Stomach smooth muscle (tissue), 2 donors: Measurements from ENCODE around the gene CFAP299.

ENCODE experiments used
- H3K27ac ChIP-seq: one replicate; pipeline ENCODE4 v1.7.0; 2013; ENCODE audit warnings: mild to moderate bottlenecking, low read length, inconsistent platforms
- H3K27me3 ChIP-seq, 2 donors: one replicate each; pipeline ENCODE4 v1.7.0; 2013; ENCODE audit warnings: low read length in 2 of 2; ENCODE audit not compliant: insufficient read depth in 2 of 2, control insufficient read depth in 1 of 2
- H3K36me3 ChIP-seq, 2 donors: one replicate each; pipeline ENCODE4 v1.7.0; 2013; ENCODE audit warnings: low read length in 2 of 2; ENCODE audit not compliant: control insufficient read depth in 2 of 2, insufficient read depth in 2 of 2
- H3K4me1 ChIP-seq: one replicate; pipeline ENCODE4 v1.7.0; 2013; ENCODE audit warnings: low read length; ENCODE audit not compliant: control insufficient read depth, insufficient read depth
- H3K4me3 ChIP-seq, 2 donors: one replicate each; pipeline ENCODE4 v1.7.0; 2013; ENCODE audit warnings: low read length in 2 of 2
- H3K9ac ChIP-seq, 2 donors: one replicate each; pipeline ENCODE4 v1.7.0; 2013; ENCODE audit warnings: low read length in 2 of 2, mild to moderate bottlenecking in 1 of 2
- H3K9me3 ChIP-seq, 2 donors: one replicate each; pipeline ENCODE4 v1.7.0; 2013; ENCODE audit warnings: low read length in 2 of 2; ENCODE audit not compliant: control insufficient read depth in 2 of 2
- donor health status: healthy.
- donor health status: Pancreatic carcinoma.

Gene CFAP299

DNA sequence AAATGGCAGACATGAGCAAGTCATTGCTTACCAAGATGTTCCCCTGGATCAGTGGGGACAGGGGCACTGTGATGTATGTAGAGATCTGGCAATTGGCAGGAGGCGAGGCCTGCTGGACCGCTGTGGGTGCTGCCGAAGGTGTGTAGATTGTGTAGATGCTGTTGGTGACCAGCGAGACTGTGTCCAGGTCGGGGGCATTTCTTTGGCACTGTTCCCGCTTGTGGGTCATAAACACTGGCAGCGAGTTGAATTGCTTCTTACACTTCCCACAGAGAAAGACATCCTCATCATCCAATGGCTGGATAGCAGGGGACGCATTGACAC lies 52.7 kb downstream of the CFAP299 start:
- no peaks in the 10 kb centered on the region for H3K9me3 ChIP-seq
- no peaks in the 10 kb centered on the region for H3K4me1 ChIP-seq
- H3K27me3 ChIP-seq, result no peaks in the 10 kb centered on the region
- no peaks in the 10 kb centered on the region for H3K36me3 ChIP-seq
- no peak overlapping the region for H3K27ac ChIP-seq
- H3K9ac ChIP-seq, result no peak overlapping the region
- no peak overlapping the region for H3K4me3 ChIP-seq

DNA sequence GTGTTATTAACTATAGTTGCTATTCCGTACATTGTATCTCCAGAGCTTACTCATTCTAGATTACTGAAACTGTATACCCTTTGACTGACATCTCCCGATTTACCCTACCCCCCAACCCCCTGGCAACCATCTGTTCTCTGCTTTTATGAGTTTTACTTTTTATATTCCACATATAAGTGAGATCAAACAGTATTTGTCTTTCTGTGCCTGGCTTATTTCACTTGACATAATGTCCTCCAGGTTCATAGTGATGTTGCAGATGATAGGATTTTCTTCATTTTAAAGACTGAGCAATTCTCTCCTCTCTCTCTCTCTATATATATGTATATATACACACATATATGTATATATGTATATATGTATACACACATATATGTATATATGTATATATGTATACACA lies 54.6 kb downstream of the CFAP299 start:
- no peak overlapping the region for H3K27ac ChIP-seq
- no peaks in the 10 kb centered on the region for H3K36me3 ChIP-seq
- H3K9ac ChIP-seq, result no peak overlapping the region
- H3K27me3 ChIP-seq, result no peaks in the 10 kb centered on the region
- no peak overlapping the region for H3K4me3 ChIP-seq
- H3K4me1 ChIP-seq, result no peaks in the 10 kb centered on the region
- no peaks in the 10 kb centered on the region for H3K9me3 ChIP-seq

- Histone ChIP-seq H3K27me3 (no peaks in the 10 kb centered on the region), H3K27ac (no peak overlapping the region)
These were observed 57.9 kb downstream of the CFAP299 start for GRCh38 chr4:80393246-80393969.

DNA sequence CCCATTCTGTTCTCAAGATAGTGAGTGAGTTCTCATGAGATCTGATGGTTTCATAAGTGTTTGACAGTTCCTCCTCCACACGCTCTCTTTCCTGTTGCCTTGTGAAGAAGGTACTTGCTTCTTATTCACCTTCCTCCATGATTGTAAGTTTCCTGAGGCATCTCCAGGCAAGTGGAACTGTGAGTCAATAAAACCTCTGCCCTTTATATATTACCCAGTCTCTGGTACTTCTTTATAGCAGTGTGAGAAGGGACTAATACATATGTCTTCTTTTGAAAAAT lies 58.4 kb downstream of the CFAP299 start:
- H3K9ac ChIP-seq, result no peak overlapping the region
- no peaks in the 10 kb centered on the region for H3K9me3 ChIP-seq
- H3K4me1 ChIP-seq, result no peaks in the 10 kb centered on the region
- H3K27ac ChIP-seq, result no peak overlapping the region
- no peaks in the 10 kb centered on the region for H3K27me3 ChIP-seq
- H3K36me3 ChIP-seq, result no peaks in the 10 kb centered on the region
- no peak overlapping the region for H3K4me3 ChIP-seq

More at GRCh38 chr4:80393246-80393969, 57.9 kb downstream of the CFAP299 start:
- H3K9ac ChIP-seq, result no peak overlapping the region
- no peaks in the 10 kb centered on the region for H3K9me3 ChIP-seq
- H3K4me3 ChIP-seq, result no peak overlapping the region
- H3K36me3 ChIP-seq, result no peaks in the 10 kb centered on the region
- H3K4me1 ChIP-seq, result no peaks in the 10 kb centered on the region

DNA sequence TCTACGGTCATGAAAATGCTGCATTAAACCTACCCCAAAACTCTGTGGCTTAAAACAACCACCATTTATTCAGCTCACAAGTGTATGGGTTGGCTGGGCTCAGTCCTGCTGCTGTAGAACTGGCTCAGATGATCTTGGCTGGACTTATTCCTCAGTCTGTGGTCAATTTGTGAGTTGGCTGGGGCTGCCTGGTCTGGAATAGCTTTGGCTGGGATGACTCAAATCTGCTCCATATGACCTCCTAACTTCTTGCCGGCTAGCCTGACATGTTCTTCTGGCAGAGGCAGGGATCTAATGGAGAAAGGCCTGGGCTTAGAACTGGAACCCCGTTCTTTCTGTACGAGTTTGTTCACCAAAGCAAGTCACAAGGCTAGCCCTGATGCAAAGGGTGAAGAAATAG lies 71.7 kb downstream of the CFAP299 start:
- H3K27me3 ChIP-seq, result no peaks in the 10 kb centered on the region
- H3K4me3 ChIP-seq, result no peak overlapping the region
- no peak overlapping the region for H3K27ac ChIP-seq
- H3K36me3 ChIP-seq, result no peaks in the 10 kb centered on the region
- no peaks in the 10 kb centered on the region for H3K4me1 ChIP-seq
- no peak overlapping the region for H3K9ac ChIP-seq
- H3K9me3 ChIP-seq, result no peaks in the 10 kb centered on the region

DNA sequence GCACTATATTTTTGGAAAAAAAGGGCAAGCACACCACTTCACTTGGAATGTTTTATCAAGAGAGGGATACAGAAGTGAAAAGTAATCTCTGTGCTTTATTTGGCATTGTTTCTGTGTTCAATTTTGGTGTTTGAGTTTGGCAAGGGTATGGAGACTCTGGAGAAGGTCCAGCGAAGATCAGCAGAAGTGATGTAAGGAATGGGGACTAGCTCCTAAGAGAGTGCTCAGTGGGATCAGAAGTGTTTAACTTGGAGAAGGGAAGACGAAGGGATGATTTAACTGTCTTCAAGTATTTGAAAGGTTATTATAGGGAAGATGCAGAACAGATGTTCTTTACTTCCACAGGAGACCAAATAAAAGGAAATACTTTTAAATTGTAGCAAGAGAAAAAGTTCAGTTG lies 74.3 kb downstream of the CFAP299 start:
- Histone ChIP-seq H3K4me3 (no peak overlapping the region), H3K36me3 (no peaks in the 10 kb centered on the region), H3K9ac (no peak overlapping the region), H3K27me3 (no peaks in the 10 kb centered on the region), H3K4me1 (no peaks in the 10 kb centered on the region), H3K27ac (no peak overlapping the region), H3K9me3 (no peaks in the 10 kb centered on the region)

GRCh38 chr4:80412322-80412721 lies 76.8 kb downstream of the CFAP299 start:
- H3K4me1 ChIP-seq, result no peaks in the 10 kb centered on the region
- H3K36me3 ChIP-seq, result no peaks in the 10 kb centered on the region
- H3K27me3 ChIP-seq, result no peaks in the 10 kb centered on the region
- H3K9ac ChIP-seq, result no peak overlapping the region
- no peak overlapping the region for H3K27ac ChIP-seq
- no peak overlapping the region for H3K4me3 ChIP-seq
- no peaks in the 10 kb centered on the region for H3K9me3 ChIP-seq

- Histone ChIP-seq H3K36me3 (no peaks in the 10 kb centered on the region), H3K4me1 (no peaks in the 10 kb centered on the region)
These were observed 77.6 kb downstream of the CFAP299 start for GRCh38 chr4:80413086-80413485.

DNA sequence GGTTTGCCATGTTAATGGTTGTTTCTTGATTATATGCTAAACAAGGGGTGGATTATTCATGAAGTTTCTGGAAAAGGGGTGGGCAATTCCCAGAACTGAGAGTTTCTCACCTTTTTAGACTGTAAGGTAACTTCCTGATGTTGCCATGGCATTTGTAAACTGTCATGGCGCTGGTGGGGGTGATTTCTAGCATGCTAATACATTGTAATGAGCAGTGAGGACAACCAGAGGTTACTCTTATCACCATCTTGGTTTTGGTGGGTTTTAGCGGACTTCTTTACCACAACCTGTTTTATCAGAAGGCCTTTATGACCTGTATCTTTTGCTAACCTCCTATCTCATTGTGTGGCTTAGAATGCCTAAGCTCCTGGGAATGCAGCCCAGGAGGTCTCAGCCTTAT lies 81.5 kb downstream of the CFAP299 start:
- Histone ChIP-seq H3K4me3 (no peak overlapping the region), H3K36me3 (no peaks in the 10 kb centered on the region), H3K27me3 (no peaks in the 10 kb centered on the region), H3K4me1 (no peaks in the 10 kb centered on the region), H3K9me3 (no peaks in the 10 kb centered on the region), H3K9ac (no peak overlapping the region), H3K27ac (no peak overlapping the region)

More at GRCh38 chr4:80413086-80413485, 77.6 kb downstream of the CFAP299 start:
- H3K9ac ChIP-seq, result no peak overlapping the region
- H3K27ac ChIP-seq, result no peak overlapping the region
- no peaks in the 10 kb centered on the region for H3K27me3 ChIP-seq
- no peak overlapping the region for H3K4me3 ChIP-seq
- H3K9me3 ChIP-seq, result no peaks in the 10 kb centered on the region

DNA sequence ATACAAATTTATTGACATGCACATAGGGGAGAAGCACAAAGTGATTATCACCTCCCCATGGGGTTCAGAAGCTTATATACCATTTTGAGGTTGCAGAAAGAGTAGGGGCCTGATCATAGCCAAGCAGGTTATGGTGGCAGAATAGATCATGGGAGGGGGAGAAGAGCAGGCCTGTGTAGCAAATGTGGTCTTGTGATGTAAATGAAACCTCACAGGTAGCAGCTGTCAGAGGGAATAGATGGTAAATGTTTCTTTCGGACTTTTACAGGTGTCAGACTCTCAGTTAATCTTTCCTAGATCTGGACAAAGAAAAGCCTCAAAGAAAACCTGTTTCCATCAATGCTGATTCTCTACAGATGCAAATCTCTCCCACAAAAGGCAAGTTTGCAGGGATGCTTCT lies 84.4 kb downstream of the CFAP299 start:
- H3K36me3 ChIP-seq, result no peaks in the 10 kb centered on the region
- H3K4me1 ChIP-seq, result no peaks in the 10 kb centered on the region
- H3K27ac ChIP-seq, result no peak overlapping the region
- no peak overlapping the region for H3K4me3 ChIP-seq
- H3K9ac ChIP-seq, result no peak overlapping the region
- no peaks in the 10 kb centered on the region for H3K27me3 ChIP-seq
- H3K9me3 ChIP-seq, result no peaks in the 10 kb centered on the region

GRCh38 chr4:80420638-80421037 lies 85.1 kb downstream of the CFAP299 start:
- Histone ChIP-seq H3K9ac (no peak overlapping the region), H3K4me3 (no peak overlapping the region), H3K27ac (no peak overlapping the region), H3K4me1 (no peaks in the 10 kb centered on the region), H3K9me3 (no peaks in the 10 kb centered on the region), H3K36me3 (no peaks in the 10 kb centered on the region), H3K27me3 (no peaks in the 10 kb centered on the region)
